ENCODE measurements around the gene SPTY2D1.
"Not testable (repeated sequence)": the region's sequence is repeated elsewhere in the genome, so short reads cannot be mapped to it uniquely, and the experiment has no call there.

Gene SPTY2D1

DNA sequence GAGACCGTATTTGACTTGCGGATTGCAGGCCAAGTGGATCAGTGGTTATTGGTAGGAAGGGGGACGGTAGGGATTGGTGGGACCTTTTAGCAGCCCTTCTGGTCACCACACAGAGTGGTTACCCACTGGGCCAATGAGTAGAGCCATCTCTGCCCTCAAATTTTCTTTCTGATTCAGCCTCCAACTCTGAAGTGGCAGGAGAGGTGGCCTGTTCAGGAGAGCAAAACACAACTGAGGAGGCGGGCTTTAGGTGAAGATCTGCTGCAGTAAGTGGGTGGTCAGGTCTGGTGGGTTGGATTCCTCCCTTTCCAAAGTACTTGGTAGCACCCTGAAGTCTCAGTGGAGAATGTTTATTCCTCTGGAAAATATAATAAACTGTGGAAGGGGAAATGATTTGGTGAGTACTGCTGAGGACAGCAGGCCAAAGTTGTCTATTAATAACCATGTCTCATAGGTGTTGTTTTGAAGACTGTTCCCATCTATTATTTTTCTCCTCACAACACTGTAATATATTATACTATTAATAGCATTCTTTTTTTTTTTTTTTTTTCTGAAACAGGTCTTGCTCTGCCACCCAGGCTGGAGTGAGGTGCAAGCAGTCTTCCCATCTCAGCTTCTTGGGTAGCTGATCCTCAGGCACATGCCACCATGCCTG lies 33.1 kb downstream of the SPTY2D1 start:
- no peak for TF ChIP-seq CTCF (IDR thresholded peaks at IDR 0.05; ENCODE audit: insufficient read depth, low read depth, low read length, missing control alignments)
- no peak for DNase-seq (ENCODE audit: low read depth)

GRCh38 chr11:18599739-18600230 lies 34.4 kb downstream of the SPTY2D1 start, which contains the start of gene MISFA:
MISFA (plus strand) TSS chr11:18599789; CDS start chr11:18599929, 140 bp downstream.
- H3K4me3 ChIP-seq (ENCODE audit: low read depth, low read length), result no peak within 1 kb of the TSS
- TF ChIP-seq CTCF (IDR thresholded peaks at IDR 0.05; ENCODE audit: insufficient read depth, low read depth, low read length, missing control alignments), result no peak
- DNase-seq (ENCODE audit: low read depth), result no peak

More for the DNA sequence above, 33.1 kb downstream of the SPTY2D1 start:
- H3K4me3 ChIP-seq (ENCODE audit: low read depth, low read length), result no peak overlapping the region

DNA sequence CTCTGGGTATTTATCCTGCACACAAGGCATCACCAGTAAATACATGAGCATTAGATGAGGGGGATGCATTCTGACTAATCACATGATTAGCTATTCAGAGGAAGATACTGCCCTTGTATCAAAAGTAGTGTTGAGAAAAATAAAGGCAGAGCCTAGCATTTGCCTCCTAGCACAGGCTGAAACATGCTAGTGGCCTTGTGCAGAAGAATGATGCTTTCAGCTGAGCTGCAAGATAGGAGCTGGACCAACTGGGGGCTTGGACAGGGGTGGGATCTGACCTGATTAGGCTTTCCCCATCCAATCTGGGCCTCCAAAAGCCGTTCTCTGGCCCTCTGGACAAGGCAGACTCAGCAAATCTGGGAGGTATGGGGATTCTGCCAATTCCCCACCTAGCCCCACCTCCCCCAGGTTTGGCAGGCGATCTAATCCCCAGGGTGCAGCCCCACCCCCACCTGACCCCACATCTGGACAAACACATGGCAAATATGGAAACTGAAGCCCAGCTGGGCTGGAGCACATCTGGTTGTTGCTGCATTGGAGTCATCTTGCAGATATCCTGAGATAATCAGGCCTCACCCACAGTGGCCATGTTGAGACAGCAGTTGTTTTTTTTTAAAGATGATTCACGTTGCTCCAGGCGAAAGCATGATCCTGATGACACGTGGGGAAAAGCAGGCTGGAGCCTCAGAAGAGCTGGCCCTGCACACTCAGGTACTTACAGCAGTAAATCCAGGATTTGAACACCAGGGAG lies 39.0 kb downstream of the SPTY2D1 start:
- DNase-seq (ENCODE audit: low read depth), result no peak
- H3K4me3 ChIP-seq (ENCODE audit: low read depth, low read length), result no peak overlapping the region
- no peak for TF ChIP-seq CTCF (IDR thresholded peaks at IDR 0.05; ENCODE audit: insufficient read depth, low read depth, low read length, missing control alignments)

GRCh38 chr11:18594088-18594487 lies 40.1 kb downstream of the SPTY2D1 start:
- H3K4me3 ChIP-seq (ENCODE audit: low read depth, low read length); DNase-seq (ENCODE audit: low read depth): not testable (repeated sequence)

DNA sequence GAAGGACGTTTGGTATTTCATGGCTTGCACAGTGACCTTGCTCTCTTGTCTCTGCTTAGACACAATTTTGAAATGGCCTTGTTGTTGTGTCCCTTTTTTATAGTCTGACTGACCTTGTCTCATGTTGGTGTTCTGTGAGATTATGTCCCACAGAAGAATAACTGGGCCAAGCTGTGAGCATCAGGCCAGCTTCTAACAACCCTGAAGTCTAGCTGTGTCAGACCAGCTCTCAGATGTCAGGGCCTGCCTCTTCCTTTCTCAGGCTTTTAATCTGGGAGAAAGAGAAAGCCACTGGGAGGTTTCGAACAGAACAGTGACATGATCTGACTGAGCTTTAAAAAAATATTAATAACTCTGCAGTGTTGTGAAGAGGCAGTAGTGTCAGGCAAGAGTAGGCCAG lies 43.6 kb downstream of the SPTY2D1 start:
- no peak overlapping the region for H3K4me3 ChIP-seq (ENCODE audit: low read depth, low read length)
- no peak for TF ChIP-seq CTCF (IDR thresholded peaks at IDR 0.05; ENCODE audit: insufficient read depth, low read depth, low read length, missing control alignments)
- peak; percentile 39 for DNase-seq (ENCODE audit: low read depth)

- DNase-seq (ENCODE audit: low read depth), result peak; percentile 87
- peak within 1 kb of the TSS; percentile 79 for H3K4me3 ChIP-seq (ENCODE audit: low read depth, low read length)
- TF ChIP-seq CTCF (IDR thresholded peaks at IDR 0.05; ENCODE audit: insufficient read depth, low read depth, low read length, missing control alignments), result no peak
Observed at GRCh38 chr11:18588297-18589252, 45.6 kb downstream of the SPTY2D1 start, which contains the start of gene UEVLD. UEVLD (minus strand) TSS chr11:18588734; CDS start chr11:18588654, 80 bp downstream.
